ENCODE data around the gene FCRL4.

FCRL4 gene

DNA sequence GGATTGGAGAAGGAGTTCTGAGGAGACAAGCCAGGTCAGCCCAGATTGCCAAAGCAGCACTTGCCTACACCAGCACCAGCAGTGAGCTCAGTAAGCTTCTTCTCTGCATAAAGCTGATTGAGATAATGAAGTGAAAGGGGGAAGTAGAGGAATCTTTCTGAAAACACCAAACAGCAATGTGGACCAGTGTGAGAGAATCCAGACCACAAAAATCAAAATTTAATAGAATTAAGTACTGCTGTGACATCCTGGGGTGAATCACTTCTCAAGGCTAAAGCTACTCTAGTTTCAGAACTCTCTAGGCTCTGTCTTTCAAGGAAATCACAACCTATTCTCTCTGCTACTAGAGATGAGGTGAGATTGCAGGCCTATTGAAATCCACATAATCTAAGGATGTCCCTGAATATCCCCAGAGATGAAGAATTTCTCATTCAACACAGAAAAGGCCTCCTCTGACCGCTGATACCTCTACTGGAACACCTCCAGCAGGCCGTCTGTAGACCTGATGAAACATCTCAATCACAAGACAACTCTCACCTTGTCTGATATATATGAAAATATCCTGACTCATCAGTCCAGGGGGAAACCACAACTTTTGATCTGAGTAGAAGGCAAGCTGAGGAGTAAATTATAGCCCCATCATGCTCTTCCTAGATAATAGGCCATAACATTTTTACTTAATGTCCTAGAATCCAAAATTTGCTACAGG is at the start of gene FCRL4:
TSS of gene FCRL4 (minus strand) at position 127 of the 709 bp plus-strand sequence. CDS start 141 bp downstream, outside the sequence.
- H3F3A ChIP-seq (ENCODE audit: low read depth): no peaks in the 10 kb centered on the region
- no peaks in the 10 kb centered on the region for H3K9me3 ChIP-seq (ENCODE audit: insufficient read depth, low read depth, low read length)
- no peaks in the 10 kb centered on the region for H3K27me3 ChIP-seq (ENCODE audit: insufficient read depth, low read length, poor library complexity, severe bottlenecking)
- no peaks in the 10 kb centered on the region for H3K9me2 ChIP-seq (replicated peaks; ENCODE audit: low read depth, low read length)
- H3K4me1 ChIP-seq (ENCODE audit: insufficient read depth, low read length, poor library complexity, severe bottlenecking): peaks cover 53% of the 10 kb centered on the region
- H3K79me2 ChIP-seq (ENCODE audit: insufficient read depth, low read length): no peaks in the 10 kb centered on the region
- H2AFZ ChIP-seq (ENCODE audit: low read length): no peak within 1 kb of the TSS
- H4K20me1 ChIP-seq (ENCODE audit: insufficient read depth, low read length, poor library complexity, severe bottlenecking): no peaks in the 10 kb centered on the region
- no peak for TF ChIP-seq EZH2phosphoT487 (IDR thresholded peaks at IDR 0.05; ENCODE audit: borderline replicate concordance)
- TF ChIP-seq, protein P1, sequence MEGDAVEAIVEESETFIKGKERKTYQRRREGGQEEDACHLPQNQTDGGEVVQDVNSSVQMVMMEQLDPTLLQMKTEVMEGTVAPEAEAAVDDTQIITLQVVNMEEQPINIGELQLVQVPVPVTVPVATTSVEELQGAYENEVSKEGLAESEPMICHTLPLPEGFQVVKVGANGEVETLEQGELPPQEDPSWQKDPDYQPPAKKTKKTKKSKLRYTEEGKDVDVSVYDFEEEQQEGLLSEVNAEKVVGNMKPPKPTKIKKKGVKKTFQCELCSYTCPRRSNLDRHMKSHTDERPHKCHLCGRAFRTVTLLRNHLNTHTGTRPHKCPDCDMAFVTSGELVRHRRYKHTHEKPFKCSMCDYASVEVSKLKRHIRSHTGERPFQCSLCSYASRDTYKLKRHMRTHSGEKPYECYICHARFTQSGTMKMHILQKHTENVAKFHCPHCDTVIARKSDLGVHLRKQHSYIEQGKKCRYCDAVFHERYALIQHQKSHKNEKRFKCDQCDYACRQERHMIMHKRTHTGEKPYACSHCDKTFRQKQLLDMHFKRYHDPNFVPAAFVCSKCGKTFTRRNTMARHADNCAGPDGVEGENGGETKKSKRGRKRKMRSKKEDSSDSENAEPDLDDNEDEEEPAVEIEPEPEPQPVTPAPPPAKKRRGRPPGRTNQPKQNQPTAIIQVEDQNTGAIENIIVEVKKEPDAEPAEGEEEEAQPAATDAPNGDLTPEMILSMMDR (conservative IDR thresholded peaks at IDR 0.05; ENCODE audit: low read length): no peak
- no peaks in the 10 kb centered on the region for H3K36me3 ChIP-seq (ENCODE audit: insufficient read depth, low read length)
- no peak within 1 kb of the TSS for H3K4me2 ChIP-seq (ENCODE audit: low read depth, low read length, poor library complexity, severe bottlenecking)
- no peak within 1 kb of the TSS for H3K9ac ChIP-seq (ENCODE audit: low read depth, low read length, poor library complexity, severe bottlenecking)
- no peak within 1 kb of the TSS for H3K4me3 ChIP-seq (ENCODE audit: low read length, poor library complexity, severe bottlenecking)

DNA sequence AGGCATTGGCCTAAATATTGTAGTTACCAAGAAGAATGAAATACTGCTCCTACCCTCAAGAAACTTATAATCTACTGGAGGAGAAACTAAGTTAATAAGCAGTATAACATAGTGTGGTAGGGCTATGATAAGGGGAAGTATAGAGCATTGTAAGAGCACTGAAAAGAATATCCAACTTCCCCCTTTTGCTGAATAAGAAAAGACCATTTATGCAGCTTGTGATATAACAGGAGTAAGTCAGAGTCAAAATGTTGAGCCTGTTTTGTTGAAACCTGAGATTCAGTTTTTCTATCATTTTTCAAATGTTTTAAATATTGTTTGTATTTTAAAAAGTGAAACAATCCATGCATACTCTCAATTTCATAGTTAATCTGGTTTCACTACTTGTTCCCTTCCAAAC is 48.3 kb upstream of the FCRL4 start:
- Histone ChIP-seq H2AFZ (ENCODE audit: low read length) (no peak overlapping the region), H3F3A (ENCODE audit: low read depth) (no peaks in the 10 kb centered on the region), H4K20me1 (ENCODE audit: insufficient read depth, low read length, poor library complexity, severe bottlenecking) (no peaks in the 10 kb centered on the region), H3K27me3 (ENCODE audit: insufficient read depth, low read length, poor library complexity, severe bottlenecking) (no peaks in the 10 kb centered on the region), H3K4me3 (ENCODE audit: low read length, poor library complexity, severe bottlenecking) (no peak overlapping the region), H3K9me3 (ENCODE audit: insufficient read depth, low read depth, low read length) (no peaks in the 10 kb centered on the region), H3K9ac (ENCODE audit: low read depth, low read length, poor library complexity, severe bottlenecking) (no peak overlapping the region), H3K4me1 (ENCODE audit: insufficient read depth, low read length, poor library complexity, severe bottlenecking) (peaks cover 8% of the 10 kb centered on the region), H3K79me2 (ENCODE audit: insufficient read depth, low read length) (no peaks in the 10 kb centered on the region), H3K9me2 (replicated peaks; ENCODE audit: low read depth, low read length) (no peaks in the 10 kb centered on the region), H3K4me2 (ENCODE audit: low read depth, low read length, poor library complexity, severe bottlenecking) (no peak overlapping the region), H3K36me3 (ENCODE audit: insufficient read depth, low read length) (no peaks in the 10 kb centered on the region)
- no peak for TF ChIP-seq EZH2phosphoT487 (IDR thresholded peaks at IDR 0.05; ENCODE audit: borderline replicate concordance)
- TF ChIP-seq, protein P1 (conservative IDR thresholded peaks at IDR 0.05; ENCODE audit: low read length): no peak

DNA sequence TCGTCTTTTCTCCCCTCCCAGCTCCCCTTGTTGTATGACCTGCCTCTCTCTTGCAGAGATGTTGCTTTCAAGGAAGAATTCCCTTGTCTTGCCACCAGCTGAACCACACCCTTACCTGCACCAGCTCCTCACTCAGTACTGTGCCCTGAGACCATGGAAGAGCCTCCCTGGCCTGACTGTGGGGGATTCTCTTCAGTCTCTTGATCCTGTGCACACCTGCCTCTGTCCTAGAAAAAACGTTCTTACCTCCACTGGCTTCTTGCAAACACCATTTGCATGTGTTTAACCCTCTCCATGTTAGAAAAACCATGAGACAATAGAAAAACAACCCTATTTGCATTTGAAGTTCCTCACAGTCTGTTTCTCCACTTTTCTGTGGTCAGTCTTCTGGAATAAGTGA is 43.3 kb upstream of the FCRL4 start:
- Histone ChIP-seq H3K79me2 (ENCODE audit: insufficient read depth, low read length) (no peaks in the 10 kb centered on the region), H2AFZ (ENCODE audit: low read length) (no peak overlapping the region), H3K9me3 (ENCODE audit: insufficient read depth, low read depth, low read length) (no peaks in the 10 kb centered on the region), H4K20me1 (ENCODE audit: insufficient read depth, low read length, poor library complexity, severe bottlenecking) (no peaks in the 10 kb centered on the region), H3K4me2 (ENCODE audit: low read depth, low read length, poor library complexity, severe bottlenecking) (no peak overlapping the region), H3K4me3 (ENCODE audit: low read length, poor library complexity, severe bottlenecking) (no peak overlapping the region), H3K9me2 (replicated peaks; ENCODE audit: low read depth, low read length) (no peaks in the 10 kb centered on the region), H3K9ac (ENCODE audit: low read depth, low read length, poor library complexity, severe bottlenecking) (no peak overlapping the region), H3F3A (ENCODE audit: low read depth) (no peaks in the 10 kb centered on the region), H3K4me1 (ENCODE audit: insufficient read depth, low read length, poor library complexity, severe bottlenecking) (no peaks in the 10 kb centered on the region), H3K36me3 (ENCODE audit: insufficient read depth, low read length) (no peaks in the 10 kb centered on the region), H3K27me3 (ENCODE audit: insufficient read depth, low read length, poor library complexity, severe bottlenecking) (no peaks in the 10 kb centered on the region)
- TF ChIP-seq, protein P1 (conservative IDR thresholded peaks at IDR 0.05; ENCODE audit: low read length): no peak
- no peak for TF ChIP-seq EZH2phosphoT487 (IDR thresholded peaks at IDR 0.05; ENCODE audit: borderline replicate concordance)

Measured in Loucy (cell line).